ENCODE measurements around the gene PHLPP1.

The PHLPP1 gene

GRCh38 chr18:62776024-62776570 lies 60.8 kb downstream of the PHLPP1 start:
- TF ChIP-seq CTCF (IDR thresholded peaks at IDR 0.05) (no peak), ZFX (IDR thresholded peaks at IDR 0.05; ENCODE audit: borderline replicate concordance) (no peak)
- no peak overlapping the region for H3K27ac ChIP-seq

GRCh38 chr18:62777814-62778213 lies 62.5 kb downstream of the PHLPP1 start:
- H3K27ac ChIP-seq, result no peak overlapping the region
- TF ChIP-seq ZFX (IDR thresholded peaks at IDR 0.05; ENCODE audit: borderline replicate concordance) (no peak), CTCF (IDR thresholded peaks at IDR 0.05) (no peak)

- TF ChIP-seq CTCF (IDR thresholded peaks at IDR 0.05), result no peak
- no peak for TF ChIP-seq ZFX (IDR thresholded peaks at IDR 0.05; ENCODE audit: borderline replicate concordance)
- no peak overlapping the region for H3K27ac ChIP-seq
Measured at GRCh38 chr18:62778976-62779869, 63.9 kb downstream of the PHLPP1 start.

- no peak overlapping the region for H3K27ac ChIP-seq
- TF ChIP-seq ZFX (IDR thresholded peaks at IDR 0.05; ENCODE audit: borderline replicate concordance), result no peak
- no peak for TF ChIP-seq CTCF (IDR thresholded peaks at IDR 0.05)
Measured at GRCh38 chr18:62781262-62781661, 65.9 kb downstream of the PHLPP1 start.

GRCh38 chr18:62781893-62782292 lies 66.6 kb downstream of the PHLPP1 start:
- no peak overlapping the region for H3K27ac ChIP-seq
- TF ChIP-seq CTCF (IDR thresholded peaks at IDR 0.05), result no peak

- no peak overlapping the region for H3K27ac ChIP-seq
- no peak for TF ChIP-seq CTCF (IDR thresholded peaks at IDR 0.05)
- TF ChIP-seq ZFX (IDR thresholded peaks at IDR 0.05; ENCODE audit: borderline replicate concordance), result no peak
Measured at GRCh38 chr18:62784338-62784965, 69.1 kb downstream of the PHLPP1 start.

- TF ChIP-seq ZFX (IDR thresholded peaks at IDR 0.05; ENCODE audit: borderline replicate concordance) (no peak), CTCF (IDR thresholded peaks at IDR 0.05) (no peak)
- H3K27ac ChIP-seq, result no peak overlapping the region
Measured at GRCh38 chr18:62784966-62785413, 69.6 kb downstream of the PHLPP1 start.

Data from 22Rv1 (cell line).